CD4-positive, alpha-beta T cell treated with Interleukin-12 subunit alpha and Interleukin-12 subunit beta, for 1 hour (primary cell): ENCODE results near the gene ZHX3.

Experiments
- DNase-seq: peaks from one replicate; pipeline ENCODE4 v3.0.0-alpha.2; 2020

The ZHX3 gene

GRCh38 chr20:41168281-41169161, 149.0 kb downstream of the ZHX3 start:
- no peak for DNase-seq

GRCh38 chr20:41167481-41168253, 149.9 kb downstream of the ZHX3 start:
- DNase-seq = no peak

- no peak for DNase-seq
Measured at GRCh38 chr20:41167118-41167470, 150.4 kb downstream of the ZHX3 start.

DNA sequence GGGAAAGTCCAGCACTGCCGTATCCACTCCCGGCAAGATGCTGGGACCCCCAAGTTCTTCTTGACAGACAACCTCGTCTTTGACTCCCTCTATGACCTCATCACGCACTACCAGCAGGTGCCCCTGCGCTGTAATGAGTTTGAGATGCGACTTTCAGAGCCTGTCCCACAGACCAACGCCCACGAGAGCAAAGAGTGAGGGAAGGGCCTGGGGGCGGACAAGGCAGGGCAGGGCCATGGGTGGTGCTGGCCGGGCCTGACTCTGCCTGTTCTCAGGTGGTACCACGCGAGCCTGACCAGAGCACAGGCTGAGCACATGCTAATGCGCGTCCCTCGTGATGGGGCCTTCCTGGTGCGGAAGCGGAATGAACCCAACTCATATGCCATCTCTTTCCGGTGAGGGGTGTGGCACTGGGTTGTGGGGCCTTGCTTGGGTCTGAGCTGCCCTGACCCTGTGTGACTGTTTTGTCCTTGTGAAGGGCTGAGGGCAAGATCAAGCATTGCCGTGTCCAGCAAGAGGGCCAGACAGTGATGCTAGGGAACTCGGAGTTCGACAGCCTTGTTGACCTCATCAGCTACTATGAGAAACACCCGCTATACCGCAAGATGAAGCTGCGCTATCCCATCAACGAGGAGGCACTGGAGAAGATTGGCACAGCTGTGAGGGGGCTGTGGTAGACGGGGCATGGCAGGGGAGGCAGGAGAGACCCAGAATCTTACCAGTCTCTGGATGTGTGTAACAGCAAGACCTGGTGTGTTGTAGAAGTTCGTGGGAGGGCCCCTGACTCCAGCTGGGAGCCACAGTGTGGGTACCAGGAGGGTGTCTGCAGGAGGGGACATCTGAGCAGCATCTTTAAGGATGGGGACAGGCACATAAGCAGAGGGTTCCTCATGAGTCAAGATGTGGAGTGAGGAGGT, 151.1 kb downstream of the ZHX3 start:
- no peak for DNase-seq

DNA sequence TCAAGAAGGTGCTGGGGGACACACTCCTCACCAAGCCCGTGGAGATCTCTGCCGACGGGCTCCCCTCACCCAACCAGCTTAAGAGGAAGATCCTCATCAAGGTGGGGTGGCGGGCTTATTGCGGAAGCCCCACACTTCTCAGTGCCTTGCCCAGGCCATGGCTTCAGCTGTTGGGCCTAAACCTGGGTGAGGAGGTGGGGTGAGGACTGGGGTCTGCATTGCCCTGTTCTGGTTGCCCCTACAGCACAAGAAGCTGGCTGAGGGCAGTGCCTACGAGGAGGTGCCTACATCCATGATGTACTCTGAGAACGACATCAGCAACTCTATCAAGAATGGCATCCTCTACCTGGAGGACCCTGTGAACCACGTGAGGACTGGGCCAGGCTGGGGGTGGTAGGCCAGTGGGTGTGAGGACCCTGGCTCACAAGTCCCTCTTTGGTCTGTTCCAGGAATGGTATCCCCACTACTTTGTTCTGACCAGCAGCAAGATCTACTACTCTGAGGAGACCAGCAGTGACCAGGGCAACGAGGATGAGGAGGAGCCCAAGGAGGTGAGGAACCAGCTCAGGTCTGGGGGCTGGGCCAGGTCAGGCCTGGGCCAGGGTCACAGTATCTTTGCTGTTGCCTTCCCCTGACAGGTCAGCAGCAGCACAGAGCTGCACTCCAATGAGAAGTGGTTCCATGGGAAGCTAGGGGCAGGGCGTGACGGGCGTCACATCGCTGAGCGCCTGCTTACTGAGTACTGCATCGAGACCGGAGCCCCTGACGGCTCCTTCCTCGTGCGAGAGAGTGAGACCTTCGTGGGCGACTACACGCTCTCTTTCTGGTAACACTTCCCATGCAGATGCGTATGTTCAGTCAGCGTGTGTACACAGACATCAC, 152.3 kb downstream of the ZHX3 start:
- no peak for DNase-seq

- DNase-seq = no peak
Measured at GRCh38 chr20:41163821-41164220, 153.7 kb downstream of the ZHX3 start.

DNA sequence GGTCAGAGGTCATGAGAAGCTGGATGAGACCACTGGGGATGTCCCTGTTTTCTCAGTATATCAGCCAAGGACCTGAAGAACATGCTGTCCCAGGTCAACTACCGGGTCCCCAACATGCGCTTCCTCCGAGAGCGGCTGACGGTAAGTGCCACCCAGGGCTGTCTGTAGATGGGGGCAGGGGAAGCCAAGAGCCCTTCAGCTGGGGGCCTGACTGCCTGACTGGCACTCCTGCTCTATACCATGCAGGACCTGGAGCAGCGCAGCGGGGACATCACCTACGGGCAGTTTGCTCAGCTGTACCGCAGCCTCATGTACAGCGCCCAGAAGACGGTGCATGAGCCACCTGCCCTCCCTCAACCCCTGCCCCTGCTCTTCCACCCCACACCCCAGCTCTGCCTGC, 155.1 kb downstream of the ZHX3 start:
- DNase-seq = no peak

DNA sequence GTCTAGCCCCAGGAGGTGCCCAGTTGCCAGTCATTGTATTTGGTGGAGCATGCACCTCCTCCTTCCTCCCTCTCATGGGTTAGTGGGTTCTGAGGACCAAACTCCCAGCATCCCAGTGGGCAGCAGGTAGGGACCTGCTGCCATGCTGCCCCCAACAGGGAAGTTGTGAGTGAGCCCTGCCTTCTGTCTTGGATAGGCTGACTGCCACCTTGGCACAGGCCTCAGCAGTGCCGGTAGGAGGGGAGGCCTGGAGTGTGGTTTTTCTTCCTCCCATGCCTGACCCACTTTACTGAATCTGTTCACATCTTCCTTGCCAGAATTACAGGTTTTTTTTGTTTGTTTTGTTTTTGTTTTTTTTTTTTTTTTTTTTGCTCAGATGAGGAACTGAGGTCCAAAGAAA, 155.6 kb downstream of the ZHX3 start:
- DNase-seq = no peak

DNA sequence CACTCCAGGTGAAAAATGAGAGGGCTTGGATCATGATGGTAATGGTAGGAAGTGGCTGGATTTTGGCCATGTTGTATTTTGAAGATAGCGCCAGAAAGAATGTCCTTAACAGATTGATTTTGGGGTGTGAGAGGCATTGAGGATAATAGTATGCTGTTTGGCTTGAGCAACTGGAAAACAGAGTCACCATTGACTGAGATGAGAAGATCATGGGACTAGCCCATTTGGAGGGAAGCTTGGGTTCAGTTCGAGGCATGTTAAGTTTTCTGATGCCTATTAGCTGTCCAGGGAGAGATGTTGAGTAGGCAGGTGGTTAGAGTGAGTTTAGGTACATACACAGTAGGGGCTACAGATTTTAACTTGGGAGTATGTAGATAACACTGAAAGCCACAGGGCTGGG, 156.8 kb downstream of the ZHX3 start:
- no peak for DNase-seq

GRCh38 chr20:41159547-41159946, 158.0 kb downstream of the ZHX3 start:
- DNase-seq = no peak

- DNase-seq = no peak
Measured at GRCh38 chr20:41158082-41158625, 159.4 kb downstream of the ZHX3 start.

DNA sequence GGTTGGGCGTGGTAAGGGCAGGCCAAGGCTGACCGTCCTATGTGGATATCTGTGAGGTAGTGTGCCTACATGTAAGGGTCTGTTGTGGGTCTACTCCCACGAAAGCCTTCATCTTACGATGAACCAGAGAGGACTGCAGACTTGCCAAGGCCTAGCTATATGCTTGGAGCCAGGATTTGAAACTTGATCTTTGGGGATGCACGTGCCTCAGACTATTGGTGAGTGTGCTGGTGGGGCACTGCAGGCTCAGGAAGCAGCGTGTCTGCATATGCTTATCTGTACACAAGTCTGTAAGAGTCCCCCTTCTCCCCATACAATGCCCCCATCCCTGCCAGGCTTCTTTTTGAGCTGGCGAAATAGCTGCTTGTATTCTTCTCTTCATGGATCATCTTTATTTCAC, 162.3 kb downstream of the ZHX3 start:
- no peak for DNase-seq

DNA sequence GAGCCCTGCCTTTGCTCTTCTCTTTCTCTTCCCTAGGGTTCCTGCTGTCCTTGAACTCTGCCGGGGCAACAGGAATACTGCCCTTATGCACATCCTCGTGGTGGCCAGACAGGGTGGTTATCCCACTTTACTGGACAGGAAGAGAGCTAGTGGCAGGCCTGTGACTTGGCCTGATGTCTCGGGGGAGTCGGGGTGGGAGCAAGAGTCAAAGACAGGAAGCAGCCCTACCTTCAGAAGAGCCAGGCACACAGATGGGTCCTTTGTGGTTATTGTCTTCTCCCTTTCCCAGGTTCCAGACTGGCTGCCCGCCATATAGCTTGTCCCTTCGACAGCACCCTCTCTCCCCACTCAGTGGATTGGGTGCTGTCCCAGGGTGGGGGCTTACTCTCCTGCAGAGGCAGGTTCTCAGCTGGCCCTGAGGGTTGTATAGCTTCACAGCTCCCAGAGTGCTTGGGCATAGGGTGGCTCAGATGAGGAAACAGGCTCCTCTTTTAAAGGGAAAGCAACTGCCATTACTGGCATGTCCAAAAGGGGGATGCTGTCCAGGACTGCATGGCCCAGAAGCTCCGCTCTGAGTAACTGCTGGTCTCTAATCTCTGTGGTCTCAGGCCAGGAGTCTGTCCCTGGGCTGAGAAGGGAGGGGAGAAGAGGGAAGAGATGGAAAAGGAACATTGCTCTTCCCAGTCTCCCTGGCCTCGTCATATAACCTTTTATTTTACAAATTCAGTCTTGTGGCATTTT, 162.9 kb downstream of the ZHX3 start:
- no peak for DNase-seq

GRCh38 chr20:41152108-41152757, 165.3 kb downstream of the ZHX3 start:
- no peak for DNase-seq

DNA sequence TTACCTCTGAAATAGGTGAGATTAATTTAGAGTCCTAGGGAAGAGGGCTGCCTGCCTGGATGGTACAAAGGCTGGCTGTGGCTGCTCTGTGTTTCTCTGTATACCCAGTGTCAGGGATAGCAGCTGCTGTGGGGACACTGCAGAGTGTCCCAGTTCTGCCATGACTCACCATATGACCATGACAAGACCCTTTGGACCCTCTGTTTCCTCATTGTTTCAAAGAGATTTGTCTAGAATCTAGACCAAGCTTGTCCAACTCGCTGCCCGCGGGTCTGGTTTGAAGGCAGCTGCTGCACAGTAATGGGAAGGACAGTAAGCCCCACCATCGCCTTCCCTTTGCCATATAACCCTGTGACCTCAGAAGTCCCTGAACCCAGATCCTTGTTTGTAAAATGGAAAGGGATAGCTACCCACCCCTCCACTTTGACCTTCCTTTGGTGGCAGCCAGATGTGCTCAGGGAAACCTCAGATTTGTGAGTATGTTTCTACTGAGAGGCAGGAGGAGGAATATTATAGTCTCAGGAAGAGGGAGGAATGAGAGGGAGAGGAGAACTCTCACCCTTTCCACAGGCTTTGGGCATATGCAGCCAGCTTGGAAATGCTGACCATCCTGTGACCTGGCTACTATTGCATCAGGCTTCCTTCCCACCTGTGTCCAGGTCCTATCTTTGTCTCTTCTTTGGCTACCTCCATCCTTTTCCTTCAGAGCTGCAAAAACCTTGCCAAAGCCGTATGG, 166.2 kb downstream of the ZHX3 start:
- DNase-seq = no peak

GRCh38 chr20:41150664-41151063, 166.9 kb downstream of the ZHX3 start:
- peak; percentile 51 for DNase-seq

DNA sequence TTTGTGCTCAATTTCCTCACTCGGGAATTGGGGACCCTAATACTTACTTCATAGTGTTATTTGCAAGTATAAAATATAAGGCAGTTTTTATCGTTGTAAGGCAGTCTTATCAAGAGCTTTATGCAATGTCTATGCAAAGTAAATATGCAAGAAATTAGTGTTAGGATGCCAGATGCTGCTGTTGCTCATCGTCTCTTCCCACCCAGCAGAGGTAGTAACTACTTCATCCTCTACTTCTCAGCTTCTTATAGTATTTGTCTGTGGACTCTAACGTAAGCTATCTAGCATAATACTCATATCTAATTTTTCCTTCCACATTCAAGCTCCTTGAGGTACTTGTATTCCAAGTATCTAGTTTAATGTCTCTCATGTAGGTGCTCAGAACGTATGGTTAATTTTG, 168.6 kb downstream of the ZHX3 start:
- no peak for DNase-seq

DNA sequence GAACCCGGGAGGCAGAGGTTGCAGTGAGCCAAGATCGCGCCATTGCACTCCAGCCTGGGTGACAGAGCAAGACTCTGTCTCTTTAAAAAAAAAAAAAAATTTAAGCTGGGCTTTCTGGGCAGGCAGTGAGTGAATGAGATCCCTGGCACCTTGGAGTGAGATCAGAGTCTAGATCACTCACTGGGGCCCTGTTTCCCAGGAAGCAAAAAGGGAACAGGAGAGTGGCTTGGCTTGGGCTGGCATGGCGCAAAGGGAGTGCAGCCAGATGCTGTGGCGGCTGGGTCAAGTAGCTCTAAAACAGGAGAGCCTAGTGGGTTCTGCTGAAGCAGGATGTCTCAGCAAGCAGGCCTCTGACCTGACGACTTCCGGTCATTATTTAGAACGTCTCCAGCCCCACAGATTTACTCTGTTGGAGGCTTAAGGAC, 169.8 kb downstream of the ZHX3 start:
- no peak for DNase-seq

DNA sequence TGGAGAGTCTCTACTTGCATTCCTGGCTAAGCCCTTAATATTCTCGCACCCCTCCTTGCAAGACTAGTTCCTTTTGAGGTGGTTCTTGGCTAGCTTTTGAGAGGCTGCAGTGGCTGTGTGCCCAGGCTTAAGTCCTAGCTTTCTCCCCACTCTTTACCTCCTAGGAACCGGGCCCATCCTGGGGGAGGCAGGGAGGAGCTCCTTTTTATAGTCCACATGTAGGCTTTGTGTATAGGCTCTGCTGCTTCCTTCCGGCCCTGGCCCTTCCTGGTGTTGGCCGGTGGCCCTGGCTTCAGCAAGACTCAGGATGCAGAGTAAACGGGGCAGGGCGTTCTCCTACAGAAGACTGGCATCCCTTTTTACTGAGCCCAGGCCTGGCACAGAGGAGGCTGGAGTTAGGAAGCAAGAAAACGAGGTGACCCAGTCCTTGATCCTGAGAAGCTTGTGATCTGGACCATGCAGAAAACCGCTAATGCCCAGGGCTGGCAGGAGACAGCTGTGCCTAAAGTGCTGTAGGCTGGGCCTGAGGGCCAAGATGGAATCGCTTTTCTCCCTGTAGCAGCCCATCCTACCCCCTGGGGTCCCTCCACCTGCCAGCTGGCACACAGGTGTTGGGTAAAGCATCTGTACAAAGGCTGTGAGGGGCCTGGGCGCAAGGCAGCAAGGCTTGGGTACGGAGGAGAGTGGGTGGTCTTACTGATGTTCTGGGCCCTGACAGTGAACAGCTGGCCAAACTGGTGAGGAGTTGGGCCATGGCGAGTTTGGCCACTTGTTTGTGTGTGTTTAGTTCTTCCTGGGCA, 171.5 kb downstream of the ZHX3 start:
- no peak for DNase-seq
